COLO668 (cell line): Measurements from ENCODE around the gene VSIG8.

Experiments
- DNase-seq: peaks from one replicate; lab custom pipeline; 2025; ENCODE audit not compliant: unreplicated experiment; lab: John Stamatoyannopoulos, UW

VSIG8 gene

DNA sequence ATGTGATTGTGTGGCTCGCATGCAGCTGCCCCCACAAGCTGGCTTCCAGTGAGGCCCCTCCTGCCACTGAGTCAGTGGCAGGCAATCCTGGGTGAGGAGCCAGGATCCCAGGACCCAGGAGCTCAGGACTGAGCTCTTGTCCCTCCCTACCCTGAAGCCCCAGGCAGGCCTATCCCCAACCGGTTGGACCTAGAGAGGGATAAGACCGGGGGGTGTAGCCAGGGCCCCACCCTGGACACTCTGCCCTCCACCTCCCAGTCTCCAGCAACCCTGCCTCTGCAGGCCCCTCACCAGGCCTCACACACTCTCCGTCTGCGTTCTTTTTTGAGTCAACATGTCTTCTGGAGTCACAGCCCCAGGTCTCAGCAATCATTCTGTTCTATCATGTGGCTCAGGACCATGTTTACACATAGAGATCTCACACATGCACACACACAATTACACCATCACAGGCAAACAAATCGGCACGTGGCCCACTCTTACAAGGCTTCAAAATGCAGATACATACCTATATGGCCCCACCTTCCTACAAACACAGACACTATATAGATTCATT lies 2.6 kb downstream of the VSIG8 start:
- no peak for DNase-seq

DNA sequence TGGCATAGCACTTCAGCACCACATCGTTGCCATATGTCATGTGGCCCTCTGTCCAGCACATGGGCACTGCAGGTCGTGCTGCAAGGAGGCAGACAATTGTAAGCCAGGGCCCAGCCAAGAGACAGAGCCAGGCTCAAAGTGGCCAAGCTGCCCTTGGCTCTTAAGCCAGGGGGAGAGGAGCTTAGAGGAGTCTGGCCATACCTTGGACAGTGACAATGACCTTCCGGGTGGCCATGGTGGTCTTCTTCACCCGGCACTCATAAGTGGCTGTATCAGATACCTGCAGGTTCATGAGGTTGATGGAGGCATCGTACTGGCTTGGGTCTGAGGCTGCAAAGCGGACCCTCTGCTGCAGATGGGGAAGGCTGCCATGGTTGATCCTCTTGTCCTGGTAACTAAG lies 4.6 kb downstream of the VSIG8 start:
- no peak for DNase-seq

DNA sequence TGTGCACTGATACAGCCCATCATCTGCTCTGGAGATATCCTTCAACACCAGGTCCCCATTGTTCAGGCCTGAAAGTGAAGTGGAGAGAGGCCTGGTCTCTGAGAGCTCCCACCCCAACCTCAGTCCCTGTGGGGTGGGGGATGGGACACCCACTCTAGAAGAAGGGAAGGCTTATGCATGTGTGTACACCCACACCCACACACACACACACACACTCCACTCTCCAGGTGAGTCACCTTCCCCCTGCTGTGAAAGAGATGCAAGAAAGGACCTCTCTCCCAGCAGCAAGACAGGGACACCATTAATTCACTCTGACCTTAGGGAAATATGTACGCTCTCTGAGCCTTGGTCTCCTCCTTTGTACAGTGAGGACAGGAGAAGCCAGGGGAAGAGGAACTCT lies 5.9 kb downstream of the VSIG8 start:
- DNase-seq: peak; percentile 16

DNA sequence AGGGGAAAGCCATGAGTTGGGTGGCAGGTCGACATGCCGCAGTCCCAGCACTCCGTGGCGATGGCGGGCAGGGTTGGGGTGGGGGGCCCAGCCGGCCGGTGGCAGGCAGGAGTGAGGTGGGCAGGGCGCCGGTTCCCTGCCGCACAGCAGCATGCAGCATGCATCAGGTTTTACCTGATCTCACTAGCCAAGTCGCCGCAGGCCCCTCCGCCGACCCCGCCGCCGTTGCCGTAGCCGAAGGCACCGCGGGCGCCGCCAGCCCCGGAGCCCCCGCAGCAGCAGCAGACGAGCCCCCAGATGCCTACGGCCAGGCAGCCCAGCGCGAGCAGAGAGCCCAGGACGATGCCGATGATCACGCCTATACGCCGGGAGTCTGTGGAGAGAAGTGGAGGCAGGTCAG lies 6.7 kb downstream of the VSIG8 start:
- DNase-seq: no peak

DNA sequence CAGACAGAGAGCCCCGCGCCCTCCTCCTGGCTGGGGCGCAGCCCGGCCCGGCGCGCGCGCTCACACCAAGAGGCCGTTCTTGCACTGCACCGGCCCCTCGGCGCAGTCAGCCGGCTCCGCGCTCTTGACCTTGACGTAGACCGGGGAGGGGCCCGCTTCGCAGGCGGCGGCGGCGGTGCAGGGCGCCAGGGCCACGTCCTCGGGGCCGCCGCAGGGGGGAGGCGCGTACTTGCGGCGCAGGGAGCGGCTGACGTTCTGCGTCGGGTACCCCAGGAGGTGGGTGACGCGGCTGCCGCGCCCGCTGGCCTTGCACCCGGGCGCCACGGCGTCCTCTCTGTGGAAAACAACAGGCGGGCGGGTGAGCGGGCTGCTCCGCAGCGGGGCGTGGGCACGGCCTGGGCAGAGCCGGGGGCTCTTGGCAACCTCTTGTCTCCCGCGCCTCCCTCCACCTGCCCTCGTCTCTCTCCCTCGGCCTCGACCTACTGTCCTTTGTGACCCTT lies 7.7 kb downstream of the VSIG8 start:
- DNase-seq: peak; percentile 90

DNA sequence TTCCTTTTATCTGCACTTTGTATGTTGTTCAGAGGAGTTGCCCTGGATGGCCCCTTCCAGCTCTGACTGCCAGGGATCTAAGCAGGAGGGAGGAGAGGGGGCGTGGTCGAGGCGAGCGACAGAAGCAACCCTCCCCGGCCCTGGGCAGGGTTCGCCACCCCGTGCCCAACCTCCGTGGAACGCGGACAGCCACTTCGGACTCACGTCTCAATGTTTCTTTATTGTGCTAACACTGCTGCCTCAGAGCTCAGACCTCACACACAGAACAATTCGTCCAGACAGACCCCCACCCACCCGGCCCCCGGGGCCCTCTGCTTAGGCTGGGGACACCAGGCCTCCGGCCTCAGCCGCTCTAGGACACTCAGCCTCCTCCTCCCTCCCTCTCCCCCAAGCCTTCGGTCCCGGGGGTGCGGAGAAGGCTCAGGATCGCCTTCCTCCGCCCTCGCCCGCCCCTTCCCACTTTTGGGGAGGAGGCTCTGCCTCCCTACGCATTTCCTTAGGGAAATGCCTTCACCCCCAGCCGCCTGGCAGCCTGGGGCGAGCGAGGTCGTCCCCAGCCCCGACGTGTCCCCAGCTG lies 8.3 kb downstream of the VSIG8 start:
- DNase-seq: peak; percentile 76

DNA sequence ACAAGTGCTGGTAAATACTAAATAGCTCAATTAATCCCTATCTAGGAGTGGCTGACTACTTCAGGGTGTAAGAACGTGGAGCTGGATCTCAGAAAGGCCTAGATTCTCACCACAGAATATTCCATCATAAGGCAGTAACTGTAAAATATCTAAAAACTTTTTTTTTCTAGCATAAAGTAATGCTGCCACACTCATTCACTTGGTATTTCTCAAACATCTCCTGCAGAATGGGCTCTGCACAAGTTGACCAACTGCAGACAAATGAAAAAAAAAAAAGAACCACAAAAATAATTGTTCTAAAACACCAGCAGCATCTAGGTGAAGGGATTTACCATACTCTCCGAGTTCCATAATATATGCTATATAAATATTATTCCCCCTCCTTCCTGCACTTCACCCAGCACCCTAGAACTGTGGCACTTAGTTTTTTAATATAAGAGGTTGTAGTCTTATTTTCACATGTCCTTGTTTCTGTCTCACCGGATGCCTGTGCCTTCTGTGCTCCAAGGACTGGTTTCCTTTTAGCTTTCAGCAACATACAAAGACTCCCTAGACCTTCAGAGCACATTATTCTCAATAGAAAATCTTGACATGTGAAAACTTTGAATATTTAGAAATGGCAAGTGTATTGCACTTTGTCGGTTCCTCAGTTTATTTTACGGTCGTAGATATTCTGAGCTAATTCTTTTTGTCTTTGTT lies 8.9 kb downstream of the VSIG8 start:
- no peak for DNase-seq

DNA sequence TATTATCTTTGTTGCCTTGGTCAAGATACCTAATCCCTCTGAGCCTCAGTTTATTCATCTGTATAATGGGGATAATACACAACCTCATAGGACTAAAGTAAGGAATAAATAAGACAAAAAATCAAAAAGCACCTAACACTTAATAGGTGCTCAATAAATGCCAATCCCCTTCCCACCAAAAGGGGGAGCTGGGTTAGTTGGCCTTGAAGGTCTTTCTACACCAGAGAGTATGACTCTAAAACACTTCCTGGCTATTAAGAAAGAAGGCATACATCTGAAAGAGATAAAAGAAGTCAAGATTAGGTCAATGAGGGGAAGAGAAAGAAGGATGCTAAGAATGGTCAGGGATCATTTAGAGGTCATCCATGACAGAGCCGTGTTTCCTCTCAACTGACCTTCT lies 11.1 kb downstream of the VSIG8 start:
- DNase-seq: no peak

DNA sequence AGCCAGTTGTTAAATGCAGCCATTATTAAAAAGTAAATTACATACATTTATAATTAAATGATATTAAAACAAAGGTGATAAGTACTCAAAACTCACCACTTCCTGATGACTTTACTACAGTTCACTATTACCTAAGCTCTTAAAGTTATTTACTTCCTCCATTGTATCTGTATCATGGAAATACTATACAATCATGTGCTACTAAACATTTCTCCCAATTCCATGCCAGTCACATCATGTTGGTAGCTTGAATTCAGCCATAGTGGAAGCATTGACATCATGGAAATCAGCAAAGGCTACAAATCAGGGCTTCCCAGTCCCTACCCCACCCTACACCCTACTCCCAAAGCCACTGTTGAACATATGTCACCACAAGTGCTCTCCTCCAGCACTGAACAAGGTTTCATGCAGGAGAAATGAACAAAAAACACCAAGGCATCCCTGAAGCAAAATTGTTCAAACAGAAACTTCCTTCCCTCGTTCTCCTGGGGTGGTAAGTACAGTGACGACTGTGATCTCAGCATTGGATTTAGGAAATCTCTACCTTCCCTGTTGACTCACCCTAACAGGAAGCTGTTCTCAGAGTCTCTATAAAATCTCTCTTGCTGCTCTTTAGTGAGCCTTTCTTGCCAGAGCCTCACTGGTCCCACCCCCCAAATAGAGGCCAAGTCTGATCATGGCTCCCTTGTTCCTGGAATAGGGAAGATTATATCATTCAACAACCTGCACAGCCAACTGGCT lies 12.7 kb downstream of the VSIG8 start:
- DNase-seq: no peak

DNA sequence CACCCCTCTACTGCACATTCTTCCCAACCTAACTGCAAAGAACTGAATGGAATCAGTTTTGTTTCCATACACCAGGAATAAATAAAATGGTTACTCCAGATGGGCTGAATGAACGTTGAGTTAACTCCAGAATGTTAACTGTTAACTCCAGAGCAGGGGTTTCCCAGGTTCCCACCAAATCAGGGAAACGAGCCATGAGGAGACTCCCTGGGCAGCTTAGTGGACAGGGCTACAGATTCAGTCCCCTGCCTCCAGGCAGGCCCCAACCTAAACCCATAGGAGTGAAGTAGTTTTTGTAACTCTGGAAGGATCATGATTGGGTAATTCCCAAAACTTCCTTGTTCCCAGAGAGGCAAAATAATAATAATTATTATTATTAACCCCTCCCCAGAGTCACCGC lies 14.1 kb downstream of the VSIG8 start:
- DNase-seq: no peak

DNA sequence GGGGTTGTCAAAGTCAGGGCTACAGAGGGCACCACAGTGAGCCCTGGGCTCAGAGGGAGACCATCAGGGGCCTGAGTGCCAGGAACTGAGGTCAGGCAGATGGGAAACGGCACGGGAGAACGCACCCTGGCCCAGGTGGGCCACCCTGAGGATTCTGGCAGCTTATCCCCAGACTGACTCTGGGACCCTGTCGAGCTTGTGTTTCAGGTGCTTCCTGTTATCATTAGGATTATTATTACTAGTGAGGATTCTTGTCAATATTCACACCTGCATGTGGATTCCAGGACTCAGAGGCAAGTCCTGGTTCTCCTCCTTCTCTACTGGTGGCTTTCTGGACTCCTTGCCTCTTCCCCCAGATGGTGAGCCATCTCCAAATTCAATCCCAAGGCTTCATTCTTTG lies 15.2 kb downstream of the VSIG8 start:
- DNase-seq: no peak

DNA sequence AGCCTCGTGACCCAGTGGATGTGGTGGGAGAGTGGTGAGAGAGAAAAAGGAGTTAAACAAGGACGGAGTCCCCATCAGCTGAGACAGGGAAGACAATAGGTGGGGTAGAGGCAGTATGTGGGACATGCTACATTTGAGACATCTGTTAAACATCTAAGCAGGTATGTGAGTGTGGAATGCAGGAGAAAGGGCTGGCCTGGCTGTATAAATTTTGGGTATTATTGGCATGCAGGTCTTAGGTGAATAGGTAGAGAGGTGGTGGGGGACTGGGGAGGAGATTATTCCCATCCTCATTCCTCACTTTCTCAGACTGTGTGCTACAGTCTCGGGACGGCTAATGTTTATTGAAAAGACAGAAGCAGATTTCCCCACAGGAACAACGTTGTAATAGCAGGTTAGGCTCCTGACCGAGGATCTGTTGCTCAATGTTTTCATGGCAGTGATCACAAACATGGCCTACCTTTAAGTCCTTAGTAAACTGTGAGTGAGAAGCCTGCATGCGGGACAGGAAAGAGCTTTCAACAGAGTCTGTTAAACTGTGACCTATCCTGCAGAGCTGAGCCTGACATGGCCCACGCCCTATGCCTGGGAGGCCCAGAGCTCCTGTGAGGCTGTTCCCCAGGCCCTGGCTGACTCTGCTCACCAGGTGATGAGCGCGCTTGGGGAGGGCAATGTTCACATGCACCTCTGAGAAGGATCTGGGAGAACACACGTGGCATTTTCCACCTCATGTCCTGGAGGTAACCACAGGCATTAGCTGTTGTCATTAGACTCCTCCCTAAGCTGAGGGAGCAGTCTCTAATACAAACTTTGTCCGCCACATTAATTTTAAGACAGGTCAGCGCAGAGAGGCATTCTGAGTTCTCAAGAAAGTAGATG lies 16.5 kb downstream of the VSIG8 start:
- DNase-seq: no peak

DNA sequence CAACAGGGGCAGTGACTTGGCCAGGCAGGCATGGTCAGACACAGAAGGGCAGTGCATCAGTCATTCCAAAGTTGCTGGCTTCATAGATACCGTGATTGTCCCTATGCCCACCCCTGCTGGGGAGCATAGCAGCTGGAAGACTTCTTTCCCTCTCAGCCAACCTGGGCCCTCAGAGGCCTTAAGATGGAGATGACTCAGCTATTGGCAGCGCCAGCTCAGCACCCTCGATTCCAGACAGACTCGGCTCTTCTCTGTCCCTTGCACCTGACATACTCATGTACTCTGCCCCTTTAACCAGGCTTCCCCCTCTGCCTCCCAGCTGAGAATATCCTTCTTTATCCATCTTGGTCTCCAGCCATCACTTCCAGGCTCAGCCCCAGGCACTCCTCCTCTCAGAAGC lies 19.0 kb downstream of the VSIG8 start:
- no peak for DNase-seq

DNA sequence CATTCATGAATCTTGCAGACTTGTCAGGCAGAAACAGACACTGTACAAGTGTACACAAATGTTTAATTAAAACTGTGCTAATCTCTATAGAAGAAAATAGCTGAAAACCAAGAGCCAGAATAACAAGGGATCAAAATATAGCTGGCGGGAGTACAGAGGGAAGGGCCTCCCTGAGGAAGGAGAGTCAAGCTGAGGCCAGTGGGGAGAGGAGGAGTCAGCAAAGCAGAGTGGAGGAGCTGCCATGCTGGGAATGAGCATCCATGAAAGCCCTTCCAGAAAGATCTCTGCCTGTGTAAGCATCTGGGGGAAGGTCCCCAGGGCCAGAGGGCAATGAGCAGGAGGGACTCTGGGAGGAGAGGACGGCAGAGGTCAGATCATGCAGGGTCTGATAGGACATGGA lies 20.7 kb downstream of the VSIG8 start:
- no peak for DNase-seq

DNA sequence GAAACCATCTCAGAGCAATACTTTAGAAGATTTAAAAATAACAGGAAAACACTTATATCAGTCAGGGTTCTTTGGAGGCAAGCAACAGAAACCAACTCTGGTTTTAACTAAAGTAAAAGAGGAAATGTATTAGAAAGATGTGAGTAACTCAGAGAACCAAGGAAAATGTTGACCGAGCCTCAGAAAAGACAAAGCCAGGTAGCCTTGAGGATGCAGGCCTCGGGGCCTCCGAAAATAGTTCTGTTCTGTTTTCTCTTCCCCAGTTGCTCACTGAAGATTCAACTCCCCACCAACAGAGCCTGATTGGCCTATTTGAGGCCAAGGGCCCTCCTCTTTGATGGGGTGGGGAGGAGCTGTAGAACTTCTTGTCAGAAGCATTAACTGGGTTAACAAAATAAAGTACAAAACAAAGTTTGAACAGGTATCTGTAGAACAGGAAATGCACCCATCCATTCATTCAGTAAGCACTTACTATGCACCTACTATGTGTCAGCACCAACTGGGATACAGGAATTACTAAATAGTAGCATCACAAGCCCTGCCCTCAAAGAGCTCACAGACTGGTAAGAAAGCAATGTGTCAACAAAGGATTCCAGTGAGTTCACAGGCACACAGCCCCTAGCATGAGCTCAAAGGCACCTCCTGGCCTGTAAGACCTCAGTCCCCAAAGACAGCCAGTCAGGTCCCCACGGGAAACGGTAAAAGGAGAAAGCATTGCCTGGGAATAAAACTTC lies 23.2 kb downstream of the VSIG8 start:
- no peak for DNase-seq

DNA sequence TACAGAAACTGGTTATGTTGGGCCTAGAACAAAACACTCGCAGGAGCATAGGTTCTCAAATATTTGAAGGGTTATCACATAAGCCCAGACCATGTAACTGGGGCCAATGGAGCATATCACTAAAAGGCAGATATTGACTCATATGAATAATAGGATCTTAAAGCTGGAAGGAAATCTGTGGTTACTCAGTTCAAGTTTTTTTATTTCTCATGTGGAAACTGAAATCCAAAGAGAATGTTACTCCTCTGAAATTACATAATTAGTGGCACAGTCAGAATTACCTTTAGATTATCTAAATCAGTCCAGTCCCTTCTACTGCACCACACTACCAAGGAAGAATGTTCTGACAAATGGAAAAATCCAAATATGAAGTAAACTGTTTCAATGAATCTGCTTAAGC lies 23.7 kb downstream of the VSIG8 start:
- DNase-seq: no peak

DNA sequence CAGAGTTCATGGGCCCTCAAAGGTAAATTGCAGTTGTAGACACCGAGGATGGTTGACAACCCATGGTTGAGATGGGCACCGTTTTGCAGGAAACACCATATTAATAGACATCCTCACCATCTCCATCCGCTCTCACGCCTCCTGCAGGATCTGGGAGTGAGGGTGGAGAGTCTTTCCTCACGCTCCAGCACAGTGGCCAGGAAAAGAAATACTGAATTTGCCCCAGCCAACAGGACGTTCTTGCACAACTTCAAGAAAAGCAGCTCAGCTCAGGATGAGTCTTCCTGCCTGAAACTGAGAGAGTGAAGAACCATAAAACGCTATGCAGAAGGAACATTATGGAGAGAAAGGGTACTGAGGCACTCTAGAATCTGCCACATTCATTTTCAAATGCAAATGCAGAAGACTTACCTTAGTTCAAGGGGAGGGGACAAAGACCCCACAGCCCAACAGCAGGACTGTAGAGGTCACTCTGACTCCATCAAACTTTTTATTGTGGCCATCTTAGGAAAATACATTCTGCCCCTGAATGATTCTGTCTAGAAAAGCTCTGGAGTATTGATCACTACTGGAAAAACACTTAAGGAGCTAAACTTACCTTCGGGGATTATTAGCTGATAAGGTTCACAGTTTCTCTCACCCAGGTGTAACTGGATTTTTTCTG lies 26.5 kb downstream of the VSIG8 start:
- no peak for DNase-seq

DNA sequence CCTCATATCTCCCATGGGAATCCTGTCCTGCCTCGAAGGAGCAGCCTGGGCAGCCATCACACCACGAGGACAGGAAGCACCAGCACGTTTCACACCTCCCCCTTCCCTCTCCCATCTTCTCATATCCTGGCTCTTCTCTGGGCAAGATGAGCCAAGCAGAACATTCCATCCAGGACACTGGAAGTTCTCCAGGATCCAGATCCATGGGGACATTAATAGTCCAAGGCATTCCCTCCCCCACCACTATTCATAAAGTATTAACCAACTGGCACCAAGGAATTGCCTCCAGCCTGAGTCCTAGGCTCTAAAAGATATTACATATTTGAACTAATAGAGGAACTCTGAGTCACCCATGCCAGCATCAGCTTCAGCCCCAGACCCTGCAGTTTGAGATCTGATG lies 27.1 kb downstream of the VSIG8 start:
- no peak for DNase-seq

DNA sequence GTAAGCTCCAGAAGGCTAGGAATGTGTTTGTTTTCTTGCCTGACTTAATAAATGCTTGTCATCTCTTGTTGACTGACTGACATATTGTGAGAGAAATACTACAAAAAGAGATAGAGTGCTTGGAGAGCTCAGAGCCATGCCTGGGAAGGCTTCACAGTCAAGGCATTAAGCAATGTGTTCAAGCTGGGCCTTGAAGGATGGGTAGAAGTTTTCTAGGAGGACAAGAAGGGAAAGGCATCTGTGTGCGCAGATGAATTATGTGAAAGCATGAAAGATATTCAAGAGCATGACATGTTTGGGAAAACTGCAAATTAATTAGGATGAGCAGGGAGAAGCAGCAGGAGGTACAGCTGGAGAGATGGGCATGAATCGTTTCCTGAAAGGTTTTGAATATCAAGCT lies 30.1 kb downstream of the VSIG8 start:
- DNase-seq: no peak
